HPDE6-E6E7 (cell line): ENCODE measurements around the gene PES1.
"Not testable (repeated sequence)": the region's sequence is repeated elsewhere in the genome, so short reads cannot be mapped to it uniquely, and the experiment has no call there.

Experiments used
- DNase-seq: peaks from one replicate; pipeline ENCODE4 v3.0.0; 2011; ENCODE audit warnings: missing footprints; ENCODE audit errors: extremely low spot score

Gene PES1

GRCh38 chr22:30555282-30556210 is 36.2 kb downstream of the PES1 start:
- DNase-seq, result no peak

DNA sequence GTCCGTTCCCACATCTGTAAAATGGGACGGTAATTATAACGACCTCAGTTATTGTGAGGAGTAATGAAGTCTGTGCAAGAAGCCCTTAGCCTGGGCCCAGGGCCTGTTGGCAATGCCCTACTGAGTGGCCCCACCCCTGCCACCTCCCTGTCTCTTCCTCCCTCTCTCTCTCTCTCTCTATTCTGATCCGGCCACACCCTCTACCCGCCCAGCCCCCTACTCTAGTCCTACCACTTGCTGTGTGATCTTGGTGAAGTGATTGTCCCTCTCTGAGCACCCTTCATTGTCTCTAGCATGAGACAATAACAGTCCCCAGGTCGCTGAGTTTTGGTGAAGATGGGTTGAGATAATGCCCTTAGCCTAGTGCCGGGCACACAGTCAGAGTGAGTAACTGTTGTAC is 37.7 kb downstream of the PES1 start:
- DNase-seq, result no peak

DNA sequence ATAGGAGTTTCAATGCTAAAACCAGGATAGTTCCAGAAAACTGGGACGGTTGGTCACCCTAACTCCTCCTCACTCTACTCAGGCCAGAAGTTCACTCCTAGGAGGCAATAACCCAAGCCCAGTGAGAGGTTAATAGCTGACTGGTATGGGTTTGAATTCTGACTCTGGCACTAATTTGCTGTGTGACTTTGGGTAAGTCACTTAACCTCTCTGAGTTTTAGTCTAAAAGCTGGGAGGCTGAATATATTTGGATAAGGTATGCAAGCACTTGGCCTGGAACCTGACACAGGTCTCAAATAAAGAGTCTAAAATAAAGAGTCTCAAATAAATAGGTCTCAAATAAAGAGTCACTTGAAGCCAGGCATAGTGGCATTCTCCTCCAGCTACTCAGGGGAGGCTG is 39.0 kb downstream of the PES1 start:
- no peak for DNase-seq

- not testable (repeated sequence) for DNase-seq
These were observed 39.9 kb downstream of the PES1 start for GRCh38 chr22:30551813-30552212.

DNA sequence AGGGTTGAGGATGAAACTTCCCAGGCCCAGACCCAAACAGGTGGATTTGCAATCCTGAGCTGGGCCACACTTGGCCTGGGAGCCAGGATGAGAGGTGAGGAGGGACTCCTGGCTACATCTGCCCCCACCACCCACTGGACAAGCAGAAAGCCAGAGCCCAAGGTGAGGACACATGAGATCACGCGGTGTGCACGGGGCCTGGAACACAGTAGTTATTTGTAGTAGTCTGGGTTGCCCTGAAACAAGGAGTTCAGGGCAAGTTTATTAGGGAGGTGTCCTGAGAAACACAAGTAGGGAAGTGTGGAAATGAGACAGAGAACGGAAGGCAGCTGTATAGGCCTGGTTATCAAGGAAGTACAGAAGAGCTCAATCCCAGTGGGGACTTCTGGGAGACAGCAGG is 44.5 kb downstream of the PES1 start:
- DNase-seq, result no peak

DNA sequence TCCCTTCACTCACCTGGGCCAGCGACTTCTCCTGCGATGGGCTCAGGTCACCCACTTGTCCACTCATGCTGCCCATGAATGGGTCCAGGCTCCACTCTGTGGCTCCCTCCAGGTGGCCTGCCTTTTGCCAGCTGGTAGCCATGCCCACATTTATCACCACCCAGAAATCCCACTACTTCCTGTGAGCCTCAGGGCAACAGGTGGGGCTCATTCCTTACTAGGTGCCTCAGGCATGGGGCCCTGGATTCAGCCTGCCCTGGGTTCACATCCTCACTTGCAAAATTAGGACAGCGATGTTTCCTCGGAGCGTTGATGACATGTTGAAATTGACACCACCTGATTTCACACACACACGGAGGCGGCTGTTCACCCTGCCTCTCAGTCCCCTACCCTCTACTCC is 45.1 kb downstream of the PES1 start, which contains the start of gene SEC14L6:
TSS of gene SEC14L6 (minus strand) at position 126 of the 400 bp plus-strand sequence. CDS start at position 67, 59 bp downstream.
- DNase-seq, result no peak

DNA sequence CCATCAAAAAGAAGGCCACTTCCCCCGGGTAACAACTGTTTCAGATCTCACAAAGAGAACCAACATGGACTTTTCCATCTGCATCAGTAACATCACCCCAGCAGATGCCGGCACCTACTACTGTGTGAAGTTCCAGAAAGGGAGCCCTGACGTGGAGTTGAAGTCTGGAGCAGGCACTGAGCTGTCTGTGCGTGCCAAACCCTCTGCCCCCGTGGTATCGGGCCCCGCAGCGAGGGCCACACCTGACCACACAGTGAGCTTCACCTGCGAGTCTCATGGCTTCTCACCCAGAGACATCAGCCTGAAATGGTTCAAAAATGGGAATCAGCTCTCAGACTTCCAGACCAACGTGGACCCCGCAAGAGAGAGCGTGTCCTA is 48.9 kb downstream of the PES1 start:
- DNase-seq, result no peak

DNA sequence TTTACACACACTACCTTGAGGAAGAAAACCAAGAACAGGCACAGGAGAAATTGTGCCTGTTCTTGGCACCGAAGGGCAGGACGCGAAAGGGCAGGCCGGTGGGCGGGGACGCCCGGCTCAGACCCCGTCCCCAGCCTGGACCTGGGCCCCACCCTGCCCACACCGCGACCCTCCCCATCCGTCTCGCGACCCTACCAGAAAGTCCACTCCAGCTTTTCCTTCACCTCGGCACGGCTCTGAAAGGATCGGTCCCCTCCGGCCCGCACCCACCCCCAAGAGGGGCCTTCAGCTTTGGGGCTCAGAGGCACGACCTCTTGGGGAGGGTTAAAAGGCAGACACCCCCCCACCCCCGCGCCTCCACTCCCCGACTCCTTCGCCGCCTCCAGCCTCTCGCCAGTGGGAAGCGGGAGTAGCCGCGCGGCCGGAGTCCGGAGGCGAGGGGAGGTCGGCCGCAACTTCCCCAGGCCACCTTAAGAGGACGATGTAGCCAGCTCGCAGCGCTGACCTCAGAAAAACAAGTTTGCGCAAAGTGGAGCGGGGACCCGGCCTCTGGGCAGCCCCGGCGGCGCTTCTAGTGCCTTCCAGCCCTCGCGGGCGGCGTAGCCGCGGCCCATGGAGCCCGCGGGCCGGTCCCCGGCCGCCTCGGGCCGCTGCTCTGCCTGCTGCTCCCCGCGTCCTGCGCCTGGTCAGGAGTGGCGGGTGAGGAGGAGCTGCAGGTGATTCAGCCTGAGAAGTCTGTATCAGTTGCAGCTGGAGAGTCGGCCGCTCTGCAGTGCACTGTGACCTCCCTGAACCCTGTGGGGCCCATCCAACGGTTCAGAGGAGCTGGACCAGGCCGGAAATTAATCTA is 49.5 kb downstream of the PES1 start:
- DNase-seq, result no peak

GRCh38 chr22:30541511-30541910 is 50.2 kb downstream of the PES1 start:
- DNase-seq, result not testable (repeated sequence)

DNA sequence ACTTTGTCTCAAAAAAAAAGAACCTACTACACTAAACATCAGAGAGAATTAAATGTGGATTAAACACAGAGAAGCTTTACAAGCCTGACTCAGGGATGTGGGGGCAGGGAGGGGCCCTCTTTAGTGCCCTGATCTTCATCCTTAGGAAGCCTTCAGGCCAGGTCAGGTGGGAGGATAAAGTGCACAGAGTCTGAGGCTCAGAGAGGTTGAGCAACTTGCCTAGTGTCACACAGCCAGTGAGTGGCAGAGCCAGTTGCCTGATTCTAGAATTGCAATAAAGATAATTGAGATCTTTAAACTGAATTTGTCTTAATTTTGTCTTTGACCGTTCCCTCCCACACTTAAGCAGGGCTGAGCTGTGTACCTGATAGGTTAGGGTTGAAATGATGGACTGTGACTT is 52.3 kb downstream of the PES1 start:
- no peak for DNase-seq

GRCh38 chr22:30538280-30538679 is 53.4 kb downstream of the PES1 start:
- DNase-seq, result no peak

DNA sequence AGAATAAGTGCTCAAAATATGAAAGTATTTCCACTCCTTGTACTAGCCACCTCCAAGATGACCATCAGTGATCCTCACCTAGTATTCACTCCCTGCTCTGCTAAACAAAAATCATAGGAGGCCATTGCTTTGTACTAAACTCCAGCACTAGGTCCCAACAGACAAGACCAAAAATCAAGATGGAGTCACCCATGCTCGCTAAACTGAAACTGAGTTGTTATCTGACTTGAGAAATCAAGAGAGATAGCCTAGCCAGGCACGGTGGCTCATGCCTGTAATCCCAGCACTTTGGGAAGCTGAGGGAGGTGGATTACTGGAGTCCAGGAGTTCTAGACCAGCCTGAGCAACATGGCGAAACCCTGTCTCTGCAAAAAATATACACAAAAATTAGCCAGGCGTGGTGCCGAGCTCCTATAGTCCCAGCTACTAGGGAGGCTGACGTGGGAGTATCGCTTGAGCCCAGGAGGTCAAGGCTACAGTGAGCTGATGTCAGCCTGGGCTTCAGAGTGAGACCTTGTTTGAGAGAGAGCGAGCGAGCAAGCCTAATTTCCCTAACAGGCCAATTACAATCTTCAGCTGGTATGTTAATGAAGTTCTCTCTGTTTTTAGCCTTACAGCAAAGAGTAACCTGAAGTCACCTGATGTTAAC is 54.5 kb downstream of the PES1 start:
- no peak for DNase-seq

DNA sequence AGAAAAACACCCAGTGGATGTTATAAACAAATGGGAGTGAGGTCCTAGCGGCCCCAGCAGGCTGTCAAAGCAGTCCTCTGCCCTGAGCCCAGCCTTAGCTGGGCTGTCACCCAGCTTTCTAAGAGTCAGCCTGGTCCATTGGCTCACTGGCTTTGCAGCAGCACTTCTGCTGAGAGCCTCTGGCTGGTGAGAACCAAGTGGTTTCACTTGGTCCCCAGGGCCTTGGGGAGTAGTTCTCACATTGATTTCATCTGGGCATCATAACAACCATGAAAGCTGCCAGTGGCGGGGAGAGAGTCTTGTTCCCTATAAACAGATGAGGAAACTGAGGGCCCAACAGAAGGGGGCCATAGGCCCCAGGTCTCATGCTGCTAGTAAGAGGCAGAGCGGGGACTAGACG is 56.5 kb downstream of the PES1 start:
- DNase-seq, result no peak

GRCh38 chr22:30531651-30532608 is 59.8 kb downstream of the PES1 start:
- DNase-seq, result no peak

GRCh38 chr22:30526656-30527055 is 65.1 kb downstream of the PES1 start:
- no peak for DNase-seq
